Myocyte (in vitro differentiated cells): Measurements from ENCODE around the gene APP. TPM values are rescaled to one million over a fixed set of nuclear protein-coding genes. Genes with fewer than 3 reads are reported as not detected.

Experiments
- DNase-seq: peaks from one replicate; pipeline ENCODE4 v3.0.0-alpha.2; 2012; ENCODE audit warnings: low read depth
- total RNA-seq: library from RNA; depleted of rRNA; stranded (reverse); fragments of >200 nt; gene quantifications from 2 replicates; pipeline ENCODE4 v1.2.3, GENCODE V29; 2014

The APP gene
- total RNA-seq, 1 donor from 2014 or later: 576 TPM

DNA sequence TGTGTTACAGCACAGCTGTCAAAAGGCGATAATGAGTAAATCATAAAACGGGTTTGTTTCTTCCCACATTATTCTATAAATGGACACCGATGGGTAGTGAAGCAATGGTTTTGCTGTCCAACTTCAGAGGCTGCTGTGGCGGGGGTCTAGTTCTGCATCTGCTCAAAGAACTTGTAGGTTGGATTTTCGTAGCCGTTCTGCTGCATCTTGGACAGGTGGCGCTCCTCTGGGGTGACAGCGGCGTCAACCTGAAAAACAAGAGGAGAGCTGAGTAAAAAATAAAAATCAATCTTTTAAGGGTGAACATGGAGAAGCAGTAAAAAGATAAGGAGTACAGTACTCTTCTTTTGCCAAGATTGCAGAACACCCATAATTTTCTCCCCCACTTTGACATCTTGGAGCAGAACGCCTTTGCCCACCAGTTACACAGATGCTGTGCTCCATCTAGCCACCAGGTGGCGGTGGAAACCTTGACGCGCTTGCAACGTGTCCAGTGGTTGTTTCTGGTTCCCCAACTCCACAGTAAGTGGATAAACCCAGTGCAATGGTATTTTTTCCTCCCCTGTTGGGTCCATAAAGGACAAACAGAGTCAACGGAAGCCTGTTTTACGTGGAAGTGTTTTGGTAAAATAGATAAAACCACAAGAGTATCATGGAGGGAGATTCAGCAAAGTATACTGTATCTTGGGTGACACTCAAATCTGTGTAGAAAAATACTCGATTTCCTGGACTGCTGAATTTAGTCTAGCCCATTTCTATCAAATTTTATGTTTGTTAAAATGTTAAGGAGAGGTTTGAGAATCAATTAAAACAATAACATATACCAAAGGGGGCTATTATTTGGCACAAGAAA lies 288.8 kb downstream of the APP start:
- DNase-seq: peak; percentile 68

DNA sequence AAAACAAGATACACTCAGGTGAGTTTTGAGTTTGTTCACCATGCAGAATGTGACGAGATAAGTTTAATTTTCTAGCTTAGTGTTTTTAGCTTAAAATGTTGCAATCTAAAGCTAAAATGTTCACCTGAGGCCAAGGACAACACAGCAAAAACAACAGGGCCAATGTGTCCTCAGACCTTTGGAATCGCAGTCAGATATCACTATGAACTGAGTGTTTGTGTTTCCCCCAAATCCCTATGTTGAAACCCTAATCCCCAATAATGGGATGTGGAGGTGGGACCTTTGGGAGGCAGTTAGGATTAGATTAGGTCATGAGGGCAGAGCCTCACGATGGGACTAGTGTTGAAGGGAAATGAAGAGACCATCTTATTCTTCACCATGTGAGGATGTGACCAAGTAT lies 291.4 kb downstream of the APP start:
- no peak for DNase-seq

- no peak for DNase-seq
These were observed 292.2 kb downstream of the APP start for GRCh38 chr21:25878344-25878743.

DNA sequence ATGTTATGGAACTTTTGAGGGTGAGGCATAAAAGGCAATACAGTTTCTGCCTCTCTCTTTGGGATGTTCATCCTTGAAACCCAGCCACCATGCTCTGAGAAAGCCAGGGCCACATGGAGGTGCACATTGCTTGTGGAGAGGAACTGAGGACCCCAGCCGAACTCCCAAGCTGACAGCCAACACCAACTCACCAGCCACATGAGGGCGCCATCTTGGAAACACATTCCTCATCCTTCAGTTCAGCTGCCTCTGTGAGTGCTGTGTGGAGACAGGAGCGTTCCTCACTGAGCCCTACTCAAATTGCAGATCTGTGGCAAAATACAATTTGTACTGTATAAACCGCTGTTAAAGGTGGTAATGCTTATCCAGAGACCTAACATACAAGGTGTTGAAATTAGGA lies 298.3 kb downstream of the APP start:
- no peak for DNase-seq

GRCh38 chr21:25871566-25871965 lies 299.0 kb downstream of the APP start:
- no peak for DNase-seq

- no peak for DNase-seq
These were observed 300.5 kb downstream of the APP start for GRCh38 chr21:25870084-25870483.

DNA sequence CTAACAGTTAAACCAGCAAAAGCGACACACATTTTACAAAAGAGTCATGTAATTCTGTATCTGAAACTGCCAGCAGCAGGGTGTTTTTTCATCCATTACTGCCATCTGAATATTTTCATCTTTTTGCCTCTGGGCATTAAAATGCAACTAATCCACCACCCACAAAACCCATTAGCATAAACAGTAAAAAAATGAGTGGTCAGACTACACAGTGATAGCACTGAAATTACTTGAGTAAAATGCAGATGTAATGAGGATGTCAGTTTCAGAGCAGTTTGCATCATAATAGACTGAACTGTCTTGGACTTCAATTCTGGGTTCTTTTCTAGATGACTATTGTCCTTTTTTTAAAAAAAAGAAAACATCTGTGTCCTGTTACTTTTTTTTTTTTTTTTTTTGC lies 303.5 kb downstream of the APP start:
- DNase-seq: no peak

DNA sequence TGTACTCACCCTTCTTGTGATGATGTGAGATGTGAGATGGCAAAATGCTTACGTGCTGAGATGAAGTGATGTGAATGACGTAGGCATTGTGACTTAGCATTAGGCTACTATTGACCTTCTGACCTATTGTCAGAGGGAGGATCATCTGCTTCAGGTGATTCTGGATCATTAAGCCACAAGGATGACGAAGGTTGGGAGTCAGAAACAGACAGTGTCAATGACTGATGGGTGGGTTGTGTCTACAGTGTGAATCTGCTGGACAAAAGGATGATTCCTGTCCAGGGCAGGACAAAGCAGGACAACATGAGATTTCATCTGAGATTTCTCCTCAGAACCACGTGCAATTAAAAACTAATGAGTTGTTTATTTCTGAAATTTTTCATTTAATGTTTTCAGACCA lies 306.8 kb downstream of the APP start:
- no peak for DNase-seq

DNA sequence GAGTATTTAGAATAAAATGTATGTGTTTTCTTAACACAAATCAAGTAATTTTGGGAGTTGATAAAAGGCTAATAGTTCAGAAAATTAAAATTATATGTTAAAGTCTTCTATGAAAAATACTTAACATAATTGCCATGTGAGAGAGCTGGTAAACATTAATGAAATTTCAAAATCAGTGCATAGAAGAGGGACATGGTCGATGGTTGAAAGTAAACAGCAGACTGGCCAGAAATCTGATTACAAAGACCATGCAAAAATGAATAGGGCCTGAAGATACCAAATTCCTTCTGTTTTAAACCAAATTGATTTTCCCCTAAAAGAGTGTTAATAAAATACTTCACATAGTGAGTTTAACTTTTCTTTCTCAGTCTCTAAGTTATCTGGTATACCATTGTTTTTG lies 307.5 kb downstream of the APP start:
- no peak for DNase-seq

DNA sequence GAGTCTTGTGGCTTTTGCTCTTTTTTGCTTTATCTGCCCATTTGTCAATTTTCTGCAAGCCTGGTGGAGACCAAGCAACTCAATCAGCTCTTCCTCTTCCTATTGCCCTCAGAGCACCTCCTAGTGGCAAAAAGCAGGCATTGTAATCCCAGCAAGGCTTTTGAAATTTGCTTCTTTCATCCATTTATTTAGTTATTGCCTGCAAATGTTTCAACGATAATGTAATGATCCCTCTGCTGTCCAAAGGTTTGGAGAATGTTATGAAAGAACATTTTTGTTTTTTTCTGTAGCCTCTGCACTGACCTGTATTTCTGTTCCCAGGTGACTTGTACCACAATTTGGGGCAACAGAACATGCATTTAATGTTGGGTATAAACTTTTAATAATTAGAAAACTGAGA lies 308.0 kb downstream of the APP start:
- peak; percentile 37 for DNase-seq

GRCh38 chr21:25862112-25862511 lies 308.5 kb downstream of the APP start:
- no peak for DNase-seq

- DNase-seq: no peak
These were observed 311.2 kb downstream of the APP start for GRCh38 chr21:25859235-25859929.

- DNase-seq: no peak
These were observed 312.2 kb downstream of the APP start for GRCh38 chr21:25858325-25858724.

GRCh38 chr21:25857308-25858074 lies 313.1 kb downstream of the APP start:
- peak; percentile 39 for DNase-seq

DNA sequence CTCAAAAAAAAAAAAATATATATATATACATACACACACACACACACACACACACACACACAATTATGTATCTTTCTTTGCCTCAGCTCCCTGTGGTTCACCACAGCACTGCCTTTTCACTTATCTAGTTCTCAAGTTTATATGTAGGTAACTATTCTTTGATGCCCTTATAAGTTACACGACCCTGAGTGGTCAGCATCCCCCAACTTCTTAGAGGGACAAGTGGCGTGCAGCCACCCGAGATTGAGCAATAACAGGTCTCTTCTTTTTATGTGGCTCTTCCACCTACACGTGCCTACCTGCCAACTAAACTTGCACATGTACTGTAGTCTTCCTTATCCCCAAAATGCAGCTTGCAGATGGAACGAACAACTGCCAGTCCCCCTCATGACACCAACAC lies 315.0 kb downstream of the APP start:
- DNase-seq: no peak

DNA sequence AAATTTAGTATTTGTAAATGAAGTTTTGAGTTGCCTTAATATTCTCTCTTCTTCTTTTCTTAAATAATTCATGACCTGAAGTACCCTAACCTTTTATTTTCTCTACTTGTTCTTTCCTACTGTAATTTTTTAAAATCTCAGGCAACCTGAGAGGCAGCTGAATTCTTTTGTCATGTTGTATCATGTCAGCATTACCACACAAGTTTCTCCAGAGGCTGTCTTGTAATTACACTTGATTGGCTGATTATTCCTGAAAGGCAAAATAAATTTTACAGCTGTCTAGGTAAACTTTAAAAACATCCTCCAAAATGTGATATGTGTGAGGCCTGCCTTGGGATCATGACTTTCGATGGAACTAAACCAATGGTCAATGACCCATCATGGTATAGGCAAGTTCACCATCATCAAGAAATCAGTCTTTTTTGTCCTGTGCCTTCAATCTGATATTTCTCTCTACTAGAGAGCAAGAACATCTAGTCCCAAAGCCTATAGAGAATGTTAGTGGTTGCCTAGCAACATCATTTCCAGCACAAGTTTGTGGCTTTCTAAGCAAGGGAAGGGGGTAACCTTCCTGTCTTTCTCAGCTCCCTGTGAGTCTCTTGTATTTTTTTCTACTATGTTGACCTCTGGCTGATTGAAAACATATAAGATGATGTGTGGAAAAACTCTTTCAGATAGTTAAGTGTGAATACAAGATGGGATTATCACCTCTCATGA lies 320.3 kb downstream of the APP start:
- no peak for DNase-seq

DNA sequence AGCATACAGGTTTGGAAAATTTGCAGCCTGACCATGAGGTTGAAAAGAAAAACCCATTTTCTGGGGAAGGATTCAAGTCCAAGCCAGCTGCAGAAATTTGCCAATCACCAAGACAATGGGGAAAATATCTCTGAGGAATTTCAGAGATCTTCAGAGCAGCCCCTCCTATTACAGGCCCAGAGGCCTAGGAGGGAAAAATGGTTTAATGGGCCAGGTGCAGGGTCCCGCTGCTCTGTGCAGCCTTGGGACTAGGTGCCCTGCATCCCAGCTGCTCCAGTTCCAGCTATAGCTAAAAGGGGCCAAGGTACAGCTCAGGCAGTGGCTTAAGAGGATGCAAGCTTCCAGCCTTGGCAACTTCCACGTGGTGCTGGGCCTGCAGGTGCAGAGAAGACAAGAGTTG lies 322.3 kb downstream of the APP start:
- DNase-seq: no peak

DNA sequence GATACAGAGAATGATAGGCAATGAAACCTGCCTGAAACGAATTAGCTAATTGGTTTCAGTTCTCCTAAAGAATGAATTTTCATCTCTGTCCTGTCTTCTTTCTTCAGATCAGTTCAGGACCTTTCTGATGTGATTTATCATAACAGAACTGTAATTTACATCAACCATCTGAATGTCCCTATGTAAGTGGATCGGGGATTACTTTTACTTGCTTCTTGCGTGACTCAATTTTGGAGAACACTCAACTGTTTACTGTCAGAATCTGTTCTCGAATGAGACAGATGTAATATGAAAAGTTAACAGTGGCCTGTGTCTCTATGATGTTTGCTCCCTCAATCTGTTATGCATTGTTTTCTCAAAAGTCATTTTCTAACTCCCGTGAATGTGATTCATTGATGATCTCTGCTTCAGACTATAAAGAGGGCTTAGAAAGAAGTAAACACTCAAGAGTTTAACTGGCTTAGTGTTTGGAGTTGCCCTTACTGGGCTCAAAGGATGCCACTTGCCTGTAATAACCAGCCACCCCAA lies 324.8 kb downstream of the APP start:
- no peak for DNase-seq

GRCh38 chr21:25842925-25843324 lies 327.6 kb downstream of the APP start:
- DNase-seq: no peak

GRCh38 chr21:25838809-25839208 lies 331.8 kb downstream of the APP start:
- peak; percentile 46 for DNase-seq
